GM12878 (cell line): Measurements from ENCODE around the gene CASK. TPM values are rescaled to one million over a fixed set of nuclear protein-coding genes. Genes with fewer than 3 reads are reported as not detected.

Experiments used
- ATAC-seq: fragments of 200-7000 bp; cut with Tn5 transposase; 3 replicates; pipeline ENCODE4 v1.9.1; 2020; ENCODE audit warnings: mild to moderate bottlenecking, moderate library complexity
- BruUV-seq: library from RNA; stranded (reverse); fragments of 400-500 nt; replicated peaks from 2 replicates; lab custom pipeline; 2021; lab: Mats Ljungman, UMichigan
- CTCF ChIA-PET: fragments of 300-600 bp; sonication (Branson Sonifier 250); formaldehyde crosslinking; extraction: SDS; loops from one replicate; lab custom pipeline; 2021; ENCODE audit warnings: inconsistent platforms; lab: Yijun Ruan, JAX
- POLR2A ChIA-PET: fragments of 350-600 bp; formaldehyde crosslinking; extraction: SDS; loops from one replicate; lab custom pipeline; 2021; ENCODE audit warnings: inconsistent platforms; lab: Charles Lee
- RAD21 ChIA-PET: fragments of 300-600 bp; sonication (Branson Sonifier 250); formaldehyde crosslinking; loops from one replicate; lab custom pipeline; 2023; ENCODE audit warnings: antibody characterized with exemption; ENCODE audit not compliant: unreplicated experiment; lab: Charles Lee
- SMC1A ChIA-PET: fragments of 300-600 bp; sonication (Branson Sonifier 250); formaldehyde crosslinking; loops from one replicate; lab custom pipeline; 2023; ENCODE audit not compliant: unreplicated experiment, uncharacterized antibody; lab: Charles Lee
- DNase-seq: peaks from one replicate; pipeline ENCODE4 v3.0.0-alpha.2; 2011; ENCODE audit warnings: low read depth, low spot score
- FAIRE-seq: peaks from 3 replicates; lab custom pipeline; 2011; peaks lifted over from hg19 to GRCh38; lab: Jason Lieb, UNC
- H2AFZ ChIP-seq: 2 replicates; pipeline ENCODE4 v1.6.0; 2011; ENCODE audit warnings: low read depth, low read length, control low read depth; ENCODE audit not compliant: control insufficient read depth
- H3K27ac ChIP-seq: 2 replicates; pipeline ENCODE4 v1.5.1; 2011; ENCODE audit warnings: control low read depth; ENCODE audit not compliant: control insufficient read depth, insufficient read depth
- H3K27me3 ChIP-seq, 2 experiments: replicated peaks in 1 of 2; 2 replicates each; pipeline versions ENCODE4 v1.6.0 to v1.6.1; 2011; ENCODE audit warnings: low read length in 1 of 2; ENCODE audit not compliant: control insufficient read depth in 2 of 2, insufficient read depth in 2 of 2
- H3K36me3 ChIP-seq, 2 experiments: 2 replicates each; pipeline ENCODE4 v1.5.1; 2011; ENCODE audit warnings: low read length in 1 of 2; ENCODE audit not compliant: control insufficient read depth in 2 of 2, insufficient read depth in 2 of 2
- H3K4me1 ChIP-seq: 2 replicates; pipeline ENCODE4 v1.6.1; 2011; ENCODE audit warnings: mild to moderate bottlenecking, low read length, moderate library complexity, mixed read lengths; ENCODE audit not compliant: control insufficient read depth, insufficient read depth
- H3K4me2 ChIP-seq: 2 replicates; pipeline ENCODE4 v1.6.0; 2011; ENCODE audit warnings: control low read depth; ENCODE audit not compliant: control insufficient read depth, insufficient read depth
- H3K4me3 ChIP-seq: fragments of 200-600 bp; sonication (generic); 2 replicates; pipeline ENCODE4 v1.5.1; 2016
- H3K79me2 ChIP-seq: 2 replicates; pipeline ENCODE4 v1.6.0; 2011; ENCODE audit warnings: low read length; ENCODE audit not compliant: control insufficient read depth, insufficient read depth
- H3K9ac ChIP-seq: 2 replicates; pipeline ENCODE4 v1.8.0; 2011; ENCODE audit warnings: low read length, control low read depth, mixed read lengths; ENCODE audit not compliant: control insufficient read depth, insufficient read depth
- H3K9me3 ChIP-seq: replicated peaks from 3 replicates; pipeline ENCODE4 v1.5.1; 2011; ENCODE audit warnings: mild to moderate bottlenecking, low read length; ENCODE audit not compliant: control insufficient read depth, insufficient read depth
- H4K20me1 ChIP-seq: 2 replicates; pipeline ENCODE4 v1.6.0; 2011; ENCODE audit not compliant: control insufficient read depth, insufficient read depth
- ASH2L ChIP-seq: fragments of 300-600, 200-600 bp; sonication (generic); IDR thresholded peaks from 2 replicates; pipeline ENCODE4 v1.6.1; 2017; ENCODE audit warnings: low read depth, mild to moderate bottlenecking, borderline replicate concordance
- BCLAF1 ChIP-seq: fragments of 450-650 bp; IDR thresholded peaks from 2 replicates; pipeline ENCODE4 v1.6.1; 2017; ENCODE audit warnings: antibody characterized with exemption, mild to moderate bottlenecking, moderate library complexity
- CBX5 ChIP-seq: sonication (generic); IDR thresholded peaks from 2 replicates; pipeline ENCODE4 v1.6.1; 2016; ENCODE audit warnings: low read depth, moderate library complexity, mild to moderate bottlenecking, inconsistent platforms
- HCFC1 ChIP-seq: fragments of 150-350 bp; IDR thresholded peaks from 2 replicates; pipeline ENCODE4 v1.6.1; 2014; ENCODE audit warnings: low read length
- KAT2A ChIP-seq: conservative IDR thresholded peaks from 2 replicates; pipeline ENCODE4 v1.6.1; 2011; ENCODE audit warnings: low read depth, low read length; ENCODE audit not compliant: control insufficient read depth
- KLF5 ChIP-seq: fragments of 450-650 bp; IDR thresholded peaks from 2 replicates; pipeline ENCODE4 v1.6.1; 2014; ENCODE audit warnings: mild to moderate bottlenecking; ENCODE audit not compliant: partially characterized antibody
- RAD51 ChIP-seq: fragments of 450-650 bp; IDR thresholded peaks from 2 replicates; pipeline ENCODE4 v1.6.1; 2016; ENCODE audit warnings: moderate library complexity, mild to moderate bottlenecking, inconsistent platforms
- RELB ChIP-seq: fragments of 450-650 bp; IDR thresholded peaks from 2 replicates; pipeline ENCODE4 v1.6.1; 2017; ENCODE audit warnings: low read depth, mild to moderate bottlenecking, moderate library complexity
- SMC3 ChIP-seq: IDR thresholded peaks from 2 replicates; pipeline ENCODE4 v1.6.1; 2011; ENCODE audit warnings: low read length, improper control_type of control experiment, borderline replicate concordance
- ZBTB11 ChIP-seq: fragments of 450-650 bp; formaldehyde crosslinking; IDR thresholded peaks from 2 replicates; pipeline ENCODE4 v1.5.0; 2022; ENCODE audit warnings: mild to moderate bottlenecking, missing genetic modification characterization
- ZSCAN29 ChIP-seq: fragments of 450-650 bp; IDR thresholded peaks from 2 replicates; pipeline ENCODE4 v1.6.1; 2017; ENCODE audit warnings: mild to moderate bottlenecking, moderate library complexity
- WGBS: methylation state at CpG from one replicate; pipeline ENCODE4 v1.1.6; 2016; ENCODE audit warnings: low lambda C conversion rate; ENCODE audit not compliant: insufficient replicate concordance, insufficient coverage; ENCODE audit errors: missing lambda C conversion rate; 5-methylcytosine and 5-hydroxymethylcytosine counted together
- in situ Hi-C: fragments of 300-500 bp; cut with MboI; formaldehyde crosslinking; loops from 9 replicates; pipeline ENCODE4 v1.14.3; 2018; ENCODE audit warnings: mixed read lengths
- intact Hi-C: fragments of 100-400 bp; cut with micrococcal nuclease; formaldehyde crosslinking; loops from one replicate; pipeline ENCODE4 v1.14.2; 2022; ENCODE audit not compliant: unreplicated experiment
- polyA plus RNA-seq, 11 experiments: library from polyadenylated mRNA; depleted of rRNA in 4 of 11; unstranded in 6 of 11; stranded (reverse) in 5 of 11; fragments of >200 nt; fragmentation: Nextera tagmentation in 4 of 11; fragmentation: Illumina TruSeq in 1 of 11; extraction: Ambion mirVana in 4 of 11; extraction: Trizol in 1 of 11; gene quantifications; 1 replicate in 1 of 11; 2 replicates in 10 of 11; pipeline versions ENCODE4 v1.2.1 to v1.2.3, GENCODE V29; 2011 to 2016; ENCODE audit warnings: inconsistent platforms in 2 of 11, missing spikeins in 2 of 11, low read depth in 1 of 11
- total RNA-seq, 4 experiments: library from RNA; depleted of rRNA in 3 of 4; stranded (reverse); fragments of >200 nt in 3 of 4; fragmentation: Illumina TruSeq in 1 of 4; extraction: Trizol in 1 of 4; gene quantifications; 2 replicates each; pipeline versions ENCODE4 v1.2.1 to v1.2.3, GENCODE V29; 2013 to 2021
- TF ChIP-seq, protein P1 (sequence below): fragments of 450-650 bp; IDR thresholded peaks from 2 replicates; pipeline ENCODE4 v1.6.1; 2016; ENCODE audit warnings: mild to moderate bottlenecking
- TF ChIP-seq, protein P2 (sequence below): IDR thresholded peaks from 2 replicates; pipeline ENCODE4 v1.6.1; 2012; ENCODE audit warnings: low read length, inconsistent platforms

The CASK gene
- total and polyA plus RNA-seq, 10 of the 15 experiments (the other 5 are each of a cell fraction or from before 2014, with no cell fraction given): 0.60 to 45.9 (median 4.8) TPM

DNA sequence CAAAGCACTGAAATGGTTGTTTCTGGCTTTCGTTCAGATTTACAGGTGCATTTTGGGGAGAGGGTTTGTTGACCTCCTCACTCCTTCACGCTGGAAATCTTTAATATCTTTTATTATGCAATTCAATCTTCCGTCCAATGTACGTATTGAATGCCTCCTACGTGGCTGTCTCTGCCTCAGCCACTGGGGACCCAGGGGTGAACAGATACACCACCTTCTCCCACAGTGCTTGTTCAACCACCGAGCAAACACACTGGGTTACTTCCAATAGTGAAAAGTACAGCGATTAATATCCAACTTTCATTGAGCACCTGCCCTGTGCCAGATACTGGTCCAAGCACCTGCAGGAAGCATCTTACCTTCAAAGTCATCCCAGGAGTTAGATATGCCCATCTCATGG is 424.2 kb downstream of the CASK start:
- Histone ChIP-seq H2AFZ (no peak overlapping the region), H3K4me3 (no peak overlapping the region), H3K27me3 (no peaks in the 10 kb centered on the region), H3K36me3 (no peaks in the 10 kb centered on the region), H4K20me1 (no peaks in the 10 kb centered on the region), H3K9ac (no peak overlapping the region), H3K27ac (no peak overlapping the region), H3K79me2 (no peaks in the 10 kb centered on the region), H3K9me3 (no peaks in the 10 kb centered on the region), H3K4me1 (no peaks in the 10 kb centered on the region), H3K4me2 (no peak overlapping the region)
- RAD21 ChIA-PET: no interaction called here
- WGBS: 55% methylated on average over 7 of the region's 7 CpGs
- CTCF ChIA-PET: no interaction called here
- intact Hi-C loops (no loop called here), in situ Hi-C loops (no loop called here)
- no peak for DNase-seq
- POLR2A ChIA-PET: no interaction called here
- no peak for FAIRE-seq
- ATAC-seq: no peak
- no TSS peak for BruUV-seq
- SMC1A ChIA-PET: no interaction called here
- no peak for TF ChIP-seq ZSCAN29
- TF ChIP-seq ZBTB11 (CRISPR knock-in tag): no peak
- TF ChIP-seq KAT2A: no peak
- no peak for TF ChIP-seq RELB
- TF ChIP-seq, protein P1, sequence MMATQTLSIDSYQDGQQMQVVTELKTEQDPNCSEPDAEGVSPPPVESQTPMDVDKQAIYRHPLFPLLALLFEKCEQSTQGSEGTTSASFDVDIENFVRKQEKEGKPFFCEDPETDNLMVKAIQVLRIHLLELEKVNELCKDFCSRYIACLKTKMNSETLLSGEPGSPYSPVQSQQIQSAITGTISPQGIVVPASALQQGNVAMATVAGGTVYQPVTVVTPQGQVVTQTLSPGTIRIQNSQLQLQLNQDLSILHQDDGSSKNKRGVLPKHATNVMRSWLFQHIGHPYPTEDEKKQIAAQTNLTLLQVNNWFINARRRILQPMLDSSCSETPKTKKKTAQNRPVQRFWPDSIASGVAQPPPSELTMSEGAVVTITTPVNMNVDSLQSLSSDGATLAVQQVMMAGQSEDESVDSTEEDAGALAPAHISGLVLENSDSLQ: no peak
- no peak for TF ChIP-seq SMC3
- no peak for TF ChIP-seq CBX5
- TF ChIP-seq ASH2L: no peak
- no peak for TF ChIP-seq BCLAF1
- TF ChIP-seq RAD51: no peak
- no peak for TF ChIP-seq HCFC1
- no peak for TF ChIP-seq KLF5
- TF ChIP-seq, protein P2, sequence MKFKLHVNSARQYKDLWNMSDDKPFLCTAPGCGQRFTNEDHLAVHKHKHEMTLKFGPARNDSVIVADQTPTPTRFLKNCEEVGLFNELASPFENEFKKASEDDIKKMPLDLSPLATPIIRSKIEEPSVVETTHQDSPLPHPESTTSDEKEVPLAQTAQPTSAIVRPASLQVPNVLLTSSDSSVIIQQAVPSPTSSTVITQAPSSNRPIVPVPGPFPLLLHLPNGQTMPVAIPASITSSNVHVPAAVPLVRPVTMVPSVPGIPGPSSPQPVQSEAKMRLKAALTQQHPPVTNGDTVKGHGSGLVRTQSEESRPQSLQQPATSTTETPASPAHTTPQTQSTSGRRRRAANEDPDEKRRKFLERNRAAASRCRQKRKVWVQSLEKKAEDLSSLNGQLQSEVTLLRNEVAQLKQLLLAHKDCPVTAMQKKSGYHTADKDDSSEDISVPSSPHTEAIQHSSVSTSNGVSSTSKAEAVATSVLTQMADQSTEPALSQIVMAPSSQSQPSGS: no peak
